GM21360 (cell line): ENCODE data around the gene LHX6.

Experiments
- ATAC-seq: cut with Tn5 transposase; IDR thresholded peaks from one replicate; pipeline ENCODE4 v1.9.1; 2021; ENCODE audit warnings: mild to moderate bottlenecking, moderate library complexity; ENCODE audit not compliant: unreplicated experiment

The LHX6 gene

DNA sequence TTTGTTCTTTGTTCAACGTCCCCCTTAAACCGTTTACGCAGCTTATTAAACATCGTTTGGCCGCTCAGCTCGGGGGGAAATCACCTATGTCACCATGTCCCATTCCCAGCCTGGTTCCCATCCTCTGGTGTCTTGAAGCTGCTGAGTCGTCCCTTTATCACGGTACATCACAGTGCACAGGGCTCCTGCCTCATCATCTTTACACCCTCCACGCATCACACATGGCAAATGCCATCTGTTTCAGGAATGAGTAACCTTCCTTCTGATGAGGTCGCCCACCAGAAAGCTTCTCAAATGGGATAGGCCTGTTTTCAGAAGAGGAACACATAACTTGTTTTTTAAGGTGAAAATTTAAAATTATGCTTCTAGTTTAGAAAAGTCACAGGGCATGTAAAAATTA is 7.9 kb upstream of the LHX6 start:
- ATAC-seq, result no peak

- no peak for ATAC-seq
These were observed 5.4 kb upstream of the LHX6 start for GRCh38 chr9:122234022-122234748.

DNA sequence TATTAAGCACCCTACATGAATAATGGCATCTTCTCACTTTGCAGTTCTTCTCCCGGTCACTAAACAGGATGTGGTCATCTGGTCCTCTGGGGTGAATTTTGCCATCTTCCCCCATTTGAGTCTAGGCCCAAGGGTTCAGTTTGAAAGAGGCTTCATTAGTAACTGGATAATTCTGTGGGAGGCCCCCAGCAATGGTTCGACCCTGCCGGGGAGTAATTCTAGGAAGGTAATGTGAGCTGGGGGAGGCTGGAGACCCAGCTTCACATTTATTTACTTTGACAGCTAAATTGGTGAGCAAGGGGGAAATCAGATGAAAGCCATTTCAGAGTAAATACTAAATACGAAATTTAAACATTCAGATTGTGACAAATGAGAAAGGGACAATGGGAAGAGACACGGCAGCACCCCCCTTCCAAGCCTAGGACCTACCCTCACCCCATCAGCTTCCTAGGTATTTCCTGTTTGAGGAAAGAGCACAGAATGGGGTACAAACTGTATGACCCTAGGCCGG is 4.1 kb upstream of the LHX6 start:
- no peak for ATAC-seq

DNA sequence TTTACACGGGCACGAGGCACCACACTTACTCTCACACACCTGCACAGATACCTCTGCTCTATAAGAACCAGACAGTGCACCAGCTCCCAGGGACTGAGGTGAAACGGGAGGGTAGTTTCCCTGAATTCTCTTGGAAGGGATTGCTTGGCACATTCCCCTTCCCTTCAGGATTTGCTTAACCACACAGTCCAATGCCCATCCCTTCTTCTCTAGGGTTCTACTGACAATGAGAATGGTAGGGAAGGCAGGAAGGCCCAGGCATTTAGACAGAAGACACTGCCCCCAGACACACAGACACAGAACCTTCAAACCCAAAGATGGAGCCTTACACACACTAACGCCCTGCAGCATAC is 704 bp upstream of the LHX6 start:
- ATAC-seq, result no peak

- no peak for ATAC-seq
These were observed 578 bp downstream of the LHX6 start for GRCh38 chr9:122228191-122228567.

DNA sequence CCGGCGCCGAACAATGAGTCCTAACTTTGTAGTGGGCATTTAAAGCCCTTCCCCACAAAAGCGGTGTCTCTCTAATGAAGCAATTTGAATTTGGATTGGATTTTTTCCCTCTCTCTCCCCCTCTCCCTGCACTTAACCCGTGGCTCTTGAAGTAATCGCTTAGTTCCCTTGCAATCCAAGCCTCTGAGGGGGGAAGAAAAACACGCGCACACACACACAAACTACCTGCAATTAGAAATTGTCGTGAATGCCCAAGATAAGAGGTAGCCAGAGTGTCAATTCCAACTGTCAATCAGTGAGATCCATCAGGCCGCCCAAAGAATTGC is 1.2 kb downstream of the LHX6 start:
- ATAC-seq, result no peak

DNA sequence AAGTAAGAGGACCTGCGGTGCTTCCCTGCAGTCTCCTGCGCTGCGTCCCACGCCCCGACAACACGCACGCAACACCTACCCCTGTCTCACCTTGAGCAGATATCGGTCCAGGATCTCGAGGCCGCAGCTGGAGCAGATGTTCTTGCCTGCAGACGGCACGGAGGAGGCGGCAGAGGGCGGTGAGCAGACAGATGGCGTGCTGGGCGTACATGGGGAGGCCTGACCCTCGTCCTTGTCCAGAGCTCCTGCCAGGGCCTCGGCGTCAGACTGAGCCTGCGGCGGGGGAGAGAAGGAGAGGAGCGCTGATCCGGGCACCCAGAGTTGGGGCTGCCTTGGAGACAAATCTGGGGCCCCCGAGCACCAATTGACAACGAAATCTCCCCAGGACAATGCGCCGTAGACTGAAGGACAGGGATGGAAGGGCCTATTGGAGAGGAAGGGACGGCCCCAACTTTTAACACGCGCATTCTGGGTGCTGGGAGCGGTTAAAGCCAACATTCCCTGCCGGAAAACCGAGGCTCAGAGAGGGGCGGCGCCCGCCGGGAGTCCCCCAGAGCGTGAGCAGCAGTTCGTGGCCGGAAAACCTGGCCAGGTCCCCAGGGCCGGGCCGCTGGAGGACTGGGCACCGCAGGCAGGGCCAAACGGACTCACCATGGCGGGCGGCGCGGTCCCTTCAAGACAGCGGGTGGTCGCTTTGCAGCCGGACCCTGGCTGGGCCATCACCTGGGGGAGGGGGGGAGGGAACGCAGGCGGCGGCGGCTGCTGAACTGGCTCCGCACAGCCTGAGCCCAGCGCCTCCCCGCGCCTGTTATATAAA is 1.8 kb downstream of the LHX6 start:
- ATAC-seq, result no peak

- no peak for ATAC-seq
These were observed 2.5 kb downstream of the LHX6 start for GRCh38 chr9:122226142-122226757.

DNA sequence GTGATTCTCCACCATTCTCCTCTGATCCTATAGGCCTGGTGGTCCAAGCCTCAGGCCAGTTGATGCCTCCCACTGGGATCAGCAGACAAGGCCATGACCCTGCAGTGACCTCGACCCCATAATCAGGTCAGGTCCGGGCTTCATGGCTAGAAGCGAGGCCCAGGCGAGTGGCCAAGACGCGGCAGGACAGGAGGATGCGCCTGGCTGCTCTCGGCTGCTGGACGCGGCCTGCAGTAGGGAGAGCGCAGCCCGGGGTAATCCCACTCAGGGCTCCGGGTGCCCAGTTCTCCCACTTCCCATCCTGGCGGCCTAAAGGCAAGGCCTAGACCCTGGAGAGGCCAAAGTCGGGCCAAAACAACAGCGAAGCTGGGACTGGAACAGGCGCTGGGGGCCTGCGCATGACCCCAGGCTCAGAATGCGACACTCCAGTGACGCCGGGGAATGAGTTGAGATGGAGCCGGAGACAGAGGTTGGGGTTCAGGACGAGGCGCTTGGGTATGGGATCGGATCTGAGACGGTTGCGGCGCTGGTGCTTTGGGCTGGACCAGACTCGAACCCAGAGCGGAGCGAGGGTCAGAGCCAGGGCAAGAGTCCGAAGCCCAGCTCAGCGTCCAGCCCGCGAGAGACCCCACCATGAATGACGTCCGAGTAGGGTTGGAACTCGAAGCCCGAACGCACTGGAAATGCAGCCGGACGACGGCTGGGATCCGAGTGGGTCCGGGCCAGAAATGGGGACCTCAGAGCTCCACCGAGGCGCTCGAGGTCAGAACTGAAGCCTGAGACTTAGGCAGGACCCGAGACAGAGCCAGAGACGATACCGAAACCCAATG is 3.2 kb downstream of the LHX6 start:
- no peak for ATAC-seq

GRCh38 chr9:122223435-122223834 is 5.3 kb downstream of the LHX6 start:
- no peak for ATAC-seq

- no peak for ATAC-seq
These were observed 6.0 kb downstream of the LHX6 start for GRCh38 chr9:122222791-122223190.

- no peak for ATAC-seq
These were observed 7.5 kb downstream of the LHX6 start for GRCh38 chr9:122221183-122221811.

GRCh38 chr9:122220673-122221182 is 8.0 kb downstream of the LHX6 start:
- no peak for ATAC-seq

GRCh38 chr9:122219856-122220672 is 8.7 kb downstream of the LHX6 start:
- ATAC-seq, result no peak

- ATAC-seq, result no peak
These were observed 9.6 kb downstream of the LHX6 start for GRCh38 chr9:122218935-122219855.

GRCh38 chr9:122218071-122218934 is 10.5 kb downstream of the LHX6 start:
- no peak for ATAC-seq

- no peak for ATAC-seq
These were observed 11.1 kb downstream of the LHX6 start for GRCh38 chr9:122217640-122218039.
